Kidney capillary endothelial cell (primary cell): ENCODE measurements around the gene SNX30.
"Not testable (repeated sequence)": the region's sequence is repeated elsewhere in the genome, so short reads cannot be mapped to it uniquely, and the experiment has no call there.

Experiments used
- DNase-seq: peaks from one replicate; pipeline ENCODE4 v3.0.0-alpha.2; 2018; ENCODE audit warnings: low spot score

SNX30 gene

GRCh38 chr9:112750016-112750763 lies at the start of gene SNX30:
SNX30 (plus strand) TSS chr9:112750760; CDS start chr9:112751002, 242 bp downstream.
- DNase-seq = peak; percentile 47

GRCh38 chr9:112703304-112703703 lies 47.3 kb upstream of the SNX30 start:
- no peak for DNase-seq

GRCh38 chr9:112705768-112706427 lies 44.7 kb upstream of the SNX30 start:
- no peak for DNase-seq

GRCh38 chr9:112711050-112711689 lies 39.4 kb upstream of the SNX30 start:
- DNase-seq = peak; percentile 29

- no peak for DNase-seq
Observed at GRCh38 chr9:112712678-112713077, 37.9 kb upstream of the SNX30 start.

- DNase-seq = peak; percentile 94
Observed at GRCh38 chr9:112717661-112718331, 32.8 kb upstream of the SNX30 start, which contains the start of gene INIP. INIP (minus strand) TSS chr9:112718117; CDS start chr9:112716485, 1,632 bp downstream.

- no peak for DNase-seq
Observed at GRCh38 chr9:112719241-112719691, 31.3 kb upstream of the SNX30 start.

- no peak for DNase-seq
Observed at GRCh38 chr9:112719696-112720095, 30.9 kb upstream of the SNX30 start.

- DNase-seq = no peak
Observed at GRCh38 chr9:112720113-112720780, 30.3 kb upstream of the SNX30 start.

- DNase-seq = not testable (repeated sequence)
Observed at GRCh38 chr9:112722749-112723148, 27.8 kb upstream of the SNX30 start.

- no peak for DNase-seq
Observed at GRCh38 chr9:112725961-112726360, 24.6 kb upstream of the SNX30 start.

- no peak for DNase-seq
Observed at GRCh38 chr9:112726428-112726827, 24.1 kb upstream of the SNX30 start.

- no peak for DNase-seq
Observed at GRCh38 chr9:112728401-112728800, 22.2 kb upstream of the SNX30 start.

GRCh38 chr9:112731971-112732370 lies 18.6 kb upstream of the SNX30 start:
- no peak for DNase-seq

- DNase-seq = no peak
Observed at GRCh38 chr9:112734892-112735291, 15.7 kb upstream of the SNX30 start.

- no peak for DNase-seq
Observed at GRCh38 chr9:112743216-112743836, 7.2 kb upstream of the SNX30 start.

- DNase-seq = no peak
Observed at GRCh38 chr9:112744177-112744576, 6.4 kb upstream of the SNX30 start.

- no peak for DNase-seq
Observed at GRCh38 chr9:112747094-112747493, 3.5 kb upstream of the SNX30 start.

- DNase-seq = no peak
Observed at GRCh38 chr9:112750764-112751055, 150 bp downstream of the SNX30 start.

GRCh38 chr9:112751056-112751795 lies 666 bp downstream of the SNX30 start:
- DNase-seq = peak; percentile 29
